NCI-H2029 treated with DMSO at 0.1 percent for 48 hours (cell line): Measurements from ENCODE around the gene RBMS3.
"Not testable (repeated sequence)": the region's sequence is repeated elsewhere in the genome, so short reads cannot be mapped to it uniquely, and the experiment has no call there.

Experiments
- DNase-seq: peaks from one replicate; lab custom pipeline; 2025; lab: John Stamatoyannopoulos, UW

RBMS3 gene

GRCh38 chr3:29385046-29385830, 104.4 kb downstream of the RBMS3 start:
- DNase-seq: peak; percentile 90

GRCh38 chr3:29389362-29389761, 108.5 kb downstream of the RBMS3 start:
- DNase-seq: no peak

GRCh38 chr3:29392625-29393388, 111.9 kb downstream of the RBMS3 start:
- DNase-seq: no peak

GRCh38 chr3:29393946-29394345, 113.1 kb downstream of the RBMS3 start:
- not testable (repeated sequence) for DNase-seq

GRCh38 chr3:29397406-29397805, 116.5 kb downstream of the RBMS3 start:
- DNase-seq: no peak

- DNase-seq: no peak
Observed at GRCh38 chr3:29398787-29399186, 117.9 kb downstream of the RBMS3 start.

- DNase-seq: no peak
Observed at GRCh38 chr3:29406291-29406832, 125.5 kb downstream of the RBMS3 start.

GRCh38 chr3:29408676-29409075, 127.8 kb downstream of the RBMS3 start:
- no peak for DNase-seq

GRCh38 chr3:29409409-29409808, 128.5 kb downstream of the RBMS3 start:
- no peak for DNase-seq

GRCh38 chr3:29410220-29410619, 129.3 kb downstream of the RBMS3 start:
- no peak for DNase-seq

- DNase-seq: no peak
Observed at GRCh38 chr3:29410660-29411405, 130.0 kb downstream of the RBMS3 start.

GRCh38 chr3:29412110-29412509, 131.2 kb downstream of the RBMS3 start:
- DNase-seq: no peak

GRCh38 chr3:29414468-29415224, 133.8 kb downstream of the RBMS3 start:
- no peak for DNase-seq

- no peak for DNase-seq
Observed at GRCh38 chr3:29415482-29416223, 134.8 kb downstream of the RBMS3 start.

GRCh38 chr3:29416514-29416913, 135.6 kb downstream of the RBMS3 start:
- DNase-seq: no peak

- DNase-seq: no peak
Observed at GRCh38 chr3:29420106-29420505, 139.2 kb downstream of the RBMS3 start.

- DNase-seq: peak; percentile 45
Observed at GRCh38 chr3:29426302-29427226, 145.7 kb downstream of the RBMS3 start.

GRCh38 chr3:29427266-29428103, 146.6 kb downstream of the RBMS3 start:
- no peak for DNase-seq
